NCI-H524 treated with DMSO at 0.1 percent for 48 hours (cell line): ENCODE data around the gene TRAF3.
"Not testable (repeated sequence)": the region's sequence is repeated elsewhere in the genome, so short reads cannot be mapped to it uniquely, and the experiment has no call there.

Experiments
- DNase-seq: peaks from one replicate; lab custom pipeline; 2025; lab: John Stamatoyannopoulos, UW

The TRAF3 gene

GRCh38 chr14:102923925-102924486 lies 146.8 kb downstream of the TRAF3 start:
- no peak for DNase-seq

- DNase-seq = no peak
These were observed 147.7 kb downstream of the TRAF3 start for GRCh38 chr14:102924632-102925588.

DNA sequence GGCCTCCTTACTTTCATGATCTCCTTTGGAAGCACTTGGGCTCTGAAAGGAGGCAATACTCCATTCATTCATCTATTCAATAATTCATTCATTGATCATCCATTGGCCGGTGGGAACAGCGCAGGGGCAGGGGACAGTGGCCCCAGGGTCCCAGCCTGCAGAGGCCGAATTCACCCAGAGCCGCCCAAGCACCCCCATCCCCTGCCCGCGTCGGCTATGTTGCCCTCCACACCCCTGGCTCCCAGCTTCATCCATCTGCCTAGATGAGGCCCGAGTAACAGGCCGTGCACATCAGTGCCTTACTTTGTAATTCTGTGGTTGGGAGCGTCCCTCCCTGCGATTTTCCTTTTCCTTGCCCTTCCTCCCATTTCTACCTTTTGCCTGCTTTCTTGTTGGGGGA lies 148.4 kb downstream of the TRAF3 start:
- DNase-seq = no peak

DNA sequence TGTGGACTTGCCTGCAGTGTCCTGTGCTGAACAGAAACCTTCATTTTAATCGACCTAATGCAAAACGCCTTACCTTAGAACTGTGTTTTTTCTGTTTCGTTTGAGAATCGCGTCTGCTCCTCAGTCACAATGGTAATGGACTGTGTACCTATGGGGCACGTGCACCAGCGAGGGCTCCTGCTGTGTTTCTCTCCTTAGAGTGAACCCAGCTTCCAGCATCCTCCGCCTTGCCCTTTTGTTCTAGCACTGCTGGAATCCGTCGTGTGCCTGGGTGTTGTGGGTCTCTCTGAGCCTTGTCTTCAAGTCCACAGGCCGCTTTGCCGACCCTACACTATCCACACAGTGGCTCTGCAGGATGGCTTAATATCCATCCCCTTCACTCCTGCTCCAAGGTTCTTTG lies 148.9 kb downstream of the TRAF3 start:
- no peak for DNase-seq

DNA sequence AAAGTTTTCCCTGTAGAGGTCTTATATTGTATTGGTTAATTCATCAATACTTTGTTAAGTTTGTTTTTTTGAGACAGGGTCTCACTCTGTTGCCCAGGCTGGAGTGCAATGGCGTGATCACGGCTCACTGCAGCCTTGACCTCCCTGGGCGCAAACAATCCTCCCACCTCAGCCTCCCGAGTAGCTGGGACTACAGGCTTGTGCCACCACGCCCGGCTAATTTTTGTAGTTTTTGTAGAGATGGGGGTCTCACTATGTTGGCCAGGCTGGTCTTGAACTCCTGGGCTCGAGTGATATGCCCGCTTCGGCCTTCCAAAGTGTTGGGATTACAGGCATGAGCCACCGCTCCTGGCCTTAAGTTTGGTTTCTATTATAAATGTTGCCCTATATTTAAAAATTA lies 149.6 kb downstream of the TRAF3 start:
- not testable (repeated sequence) for DNase-seq

DNA sequence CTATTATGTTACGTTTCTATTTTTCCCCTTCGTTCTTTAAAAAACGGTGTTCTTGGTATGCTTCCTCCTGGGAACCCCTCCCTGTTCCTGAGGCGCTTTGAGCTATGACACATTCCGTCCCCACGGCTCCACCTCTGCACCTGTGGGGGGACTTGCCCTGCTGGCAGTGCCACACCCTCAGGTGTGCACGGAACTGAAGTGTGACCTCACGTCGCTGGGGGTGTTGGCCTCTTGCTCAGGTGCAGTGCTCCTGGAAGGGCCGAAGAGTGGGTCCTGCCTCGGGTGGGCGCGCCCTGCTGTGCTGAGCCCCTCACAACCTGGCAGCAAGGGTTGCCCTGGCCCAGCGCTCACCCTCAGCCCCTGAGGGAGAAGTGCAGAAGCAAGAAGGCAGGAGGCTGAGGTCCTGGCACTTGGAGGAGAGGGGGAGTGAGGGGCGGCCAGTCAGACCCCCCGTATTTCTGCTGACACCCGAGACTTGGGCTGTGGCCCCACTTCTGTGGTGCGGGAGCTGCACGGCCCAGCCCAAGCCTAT lies 150.2 kb downstream of the TRAF3 start:
- DNase-seq = no peak

DNA sequence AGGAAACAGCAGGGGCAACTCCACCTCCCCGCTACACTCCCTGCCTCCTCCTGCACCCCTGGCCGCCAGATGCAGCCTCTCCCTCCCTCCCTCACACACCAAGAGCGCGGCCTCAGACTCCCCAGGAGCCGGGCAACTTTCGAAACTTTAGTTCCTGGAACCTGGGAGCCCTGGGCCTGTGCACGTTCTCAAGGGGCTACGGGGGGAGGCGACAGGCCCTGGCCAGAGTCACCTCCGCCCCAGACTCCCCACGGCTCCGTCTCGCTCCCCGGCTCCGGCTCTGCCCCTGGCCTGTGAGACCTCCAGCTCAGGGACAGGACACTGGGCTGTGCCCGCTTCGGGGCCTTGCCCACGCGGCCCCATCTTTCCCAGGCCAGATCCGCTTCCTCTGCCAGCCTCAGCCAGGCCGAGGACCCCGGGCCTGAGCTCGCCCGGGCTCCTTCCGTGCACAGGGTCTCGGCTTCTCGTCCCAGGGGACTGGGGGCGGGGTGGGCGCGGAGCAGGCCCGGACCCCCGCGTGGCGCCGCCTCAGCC lies 150.7 kb downstream of the TRAF3 start:
- no peak for DNase-seq

GRCh38 chr14:102928412-102929240 lies 151.4 kb downstream of the TRAF3 start:
- DNase-seq = peak; percentile 25

- DNase-seq = no peak
These were observed 152.2 kb downstream of the TRAF3 start for GRCh38 chr14:102929241-102930137.

GRCh38 chr14:102930138-102930752 lies 153.0 kb downstream of the TRAF3 start:
- DNase-seq = no peak

DNA sequence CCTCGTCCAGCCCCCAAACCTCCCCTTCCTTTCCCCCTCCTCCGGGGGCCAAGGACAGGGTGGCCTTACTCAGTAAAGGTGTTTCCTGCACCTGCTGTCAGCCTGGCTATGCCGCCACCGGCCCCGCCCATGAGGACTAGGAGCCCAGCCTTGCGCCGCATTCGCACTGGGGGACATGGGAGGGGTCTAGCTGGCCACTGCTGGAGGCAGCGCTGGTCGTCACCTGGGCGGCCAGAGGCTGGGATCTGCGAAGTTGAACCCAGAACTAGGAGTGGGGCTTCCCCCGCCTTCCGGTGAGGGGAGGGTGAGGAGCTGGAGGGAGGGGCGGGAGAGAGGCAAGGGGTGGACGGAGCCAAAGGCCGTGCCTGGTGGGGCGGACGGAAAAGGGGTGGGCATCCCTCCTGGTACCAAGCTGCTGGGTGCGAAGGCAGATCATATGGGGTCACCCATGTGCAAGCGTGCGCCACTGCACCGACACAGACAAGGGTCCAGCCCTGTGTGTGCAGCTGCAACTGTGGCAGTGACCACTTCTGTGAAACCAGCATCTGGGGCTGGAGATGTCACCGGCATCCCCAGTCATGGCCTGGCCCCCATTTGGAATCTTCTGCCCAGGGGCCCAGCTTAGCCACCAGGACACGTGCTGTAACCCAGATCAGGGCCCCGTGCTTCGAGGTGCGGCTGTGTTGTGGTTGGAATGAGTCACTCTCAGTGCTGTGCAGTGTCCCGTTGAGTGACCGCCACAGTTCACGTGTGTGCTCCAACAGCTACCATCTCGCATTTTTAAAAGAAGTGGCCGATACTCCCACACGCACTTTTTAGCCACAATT lies 153.7 kb downstream of the TRAF3 start:
- DNase-seq = no peak

DNA sequence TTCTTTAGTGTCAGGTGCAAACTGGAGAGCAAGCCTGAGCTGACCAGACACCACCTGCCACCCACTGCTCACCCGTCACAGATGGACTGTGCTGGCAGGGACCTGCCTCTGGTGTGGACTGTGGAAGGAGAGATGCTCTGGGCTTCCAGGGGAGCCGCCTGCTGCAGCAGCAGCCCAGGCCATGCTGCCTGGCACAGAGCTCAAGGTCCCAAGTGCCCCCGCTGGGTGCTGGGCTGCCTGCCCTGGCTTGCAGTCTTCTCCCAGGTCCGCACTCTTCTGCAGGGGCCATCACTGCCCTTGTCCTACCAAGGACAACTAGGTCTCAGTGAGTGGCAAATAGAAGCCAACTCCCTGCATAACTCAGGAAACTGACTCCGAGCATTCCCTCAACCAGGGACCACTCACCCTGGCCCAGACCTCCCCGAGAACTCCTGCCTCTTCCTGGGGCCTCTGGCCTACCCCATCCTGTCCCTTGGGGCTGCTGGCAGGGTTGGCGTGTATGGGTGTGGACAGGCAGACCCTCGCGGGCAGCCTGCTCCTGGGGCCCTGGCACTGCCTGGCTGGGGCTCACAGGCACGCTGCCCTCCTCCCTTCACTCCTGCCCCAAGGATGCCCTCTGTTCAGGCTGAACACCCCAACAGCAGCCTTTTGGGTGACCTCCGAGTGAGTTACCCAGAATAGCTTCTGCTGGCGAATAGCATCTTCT lies 154.5 kb downstream of the TRAF3 start:
- DNase-seq = no peak

DNA sequence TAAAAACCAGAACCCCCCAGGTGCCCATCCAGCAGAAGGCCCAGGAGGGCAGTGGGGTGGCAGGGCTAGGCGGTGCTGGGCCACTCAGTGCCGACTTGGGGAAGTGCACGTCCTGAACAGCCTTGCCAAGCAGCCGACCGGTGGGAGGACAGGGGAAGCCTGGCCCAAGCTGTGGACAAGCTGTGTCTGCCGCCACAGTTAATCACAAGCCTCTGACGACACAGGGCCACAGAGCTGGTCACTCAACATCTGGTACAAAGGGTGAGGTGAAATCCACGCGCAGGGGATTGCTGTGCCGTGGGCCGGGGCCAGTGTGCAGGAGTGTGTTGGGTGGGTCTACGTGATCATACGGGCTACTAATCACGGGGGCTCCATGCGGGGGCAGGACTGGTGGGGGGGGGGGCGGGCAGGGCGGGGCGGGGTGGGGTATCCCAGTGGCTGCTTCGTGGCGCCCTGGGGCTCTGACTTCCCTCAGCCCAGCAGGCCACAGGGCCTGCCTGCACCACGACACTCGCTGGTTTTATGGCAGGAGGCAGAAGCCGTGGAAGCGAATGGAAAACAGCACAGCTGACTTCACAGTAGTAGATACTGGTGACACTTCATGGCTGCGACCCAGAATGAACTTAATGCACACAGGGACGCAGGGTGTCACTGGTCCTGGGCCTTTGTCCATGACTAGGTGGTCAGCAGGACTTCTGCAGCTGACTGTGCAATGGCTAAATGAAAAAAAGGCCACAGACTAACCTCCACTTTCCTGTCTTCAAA lies 155.4 kb downstream of the TRAF3 start:
- no peak for DNase-seq

DNA sequence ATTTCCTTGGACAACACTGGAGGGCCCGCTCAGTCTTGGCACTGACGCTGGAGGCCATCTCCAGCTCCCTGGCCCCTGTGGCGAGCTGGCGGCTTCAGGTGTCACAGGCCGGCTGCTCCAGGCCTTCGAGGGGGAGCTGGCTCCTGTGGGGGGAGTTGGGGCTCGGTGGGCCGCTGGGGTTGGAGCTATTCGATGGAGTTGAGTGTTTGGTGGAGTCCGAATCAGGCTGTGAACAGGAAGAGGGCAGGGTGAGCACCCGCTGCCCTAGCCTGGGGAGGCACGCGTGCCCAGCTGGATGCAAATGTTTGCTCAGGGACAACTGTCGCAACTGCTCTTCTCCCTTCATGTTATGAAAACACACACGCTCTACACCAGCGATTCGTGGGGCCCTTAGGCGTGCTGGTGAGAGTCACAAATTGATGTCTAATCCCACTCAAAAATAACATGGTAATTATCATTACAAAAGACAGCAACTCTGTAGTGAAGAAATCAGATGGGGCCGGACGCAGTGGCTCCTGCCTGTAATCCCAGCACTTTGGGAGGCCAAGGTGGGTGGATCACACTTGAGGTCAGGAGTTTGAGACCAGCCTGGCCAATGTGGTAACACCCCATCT lies 156.5 kb downstream of the TRAF3 start:
- DNase-seq = no peak

GRCh38 chr14:102935756-102936155 lies 158.5 kb downstream of the TRAF3 start:
- no peak for DNase-seq

GRCh38 chr14:102937331-102938175 lies 160.3 kb downstream of the TRAF3 start:
- no peak for DNase-seq

GRCh38 chr14:102938191-102938590 lies 160.9 kb downstream of the TRAF3 start:
- DNase-seq = no peak
